ENCODE data around the gene COMMD10. TPM values are rescaled to one million over a fixed set of nuclear protein-coding genes. Genes with fewer than 3 reads are reported as not detected.

COMMD10 gene
- total and polyA plus RNA-seq, 2 of the 8 experiments (the other 6 are each of a cell fraction or from before 2014, with no cell fraction given): 16.5 to 43.4 TPM

GRCh38 chr5:116142495-116142894 lies 57.7 kb downstream of the COMMD10 start:
- POLR2A ChIA-PET (ENCODE audit: partially characterized antibody): no interaction called here
- DNase-seq (ENCODE audit: low read depth in 1 of 2, low spot score in 2 of 2): no peak
- H2BK120ac ChIP-seq (replicated peaks; ENCODE audit: low read depth, low read length): no peak overlapping the region
- no peaks in the 10 kb centered on the region for H4K20me1 ChIP-seq (replicated peaks in 1 of 2; ENCODE audit: control insufficient read depth in 1 of 2, insufficient read depth in 2 of 2, low read length in 2 of 2)
- H2BK12ac ChIP-seq (ENCODE audit: low read depth, low read length): no peak overlapping the region
- H4K91ac ChIP-seq (replicated peaks; ENCODE audit: insufficient read length, low read length): no peak overlapping the region
- H3K79me1 ChIP-seq (ENCODE audit: low read depth, low read length): no peaks in the 10 kb centered on the region
- H3K14ac ChIP-seq (ENCODE audit: insufficient read length): no peak overlapping the region
- no peak overlapping the region for H3K56ac ChIP-seq (replicated peaks; ENCODE audit: insufficient read length, low read depth, low read length)
- H2BK5ac ChIP-seq (ENCODE audit: low read depth, low read length): no peak overlapping the region
- H3K27me3 ChIP-seq (replicated peaks in 1 of 4; ENCODE audit: control insufficient read depth in 3 of 4, extremely low read depth in 1 of 4, insufficient read depth in 3 of 4, low read length in 3 of 4): no peaks in the 10 kb centered on the region
- no peak for FAIRE-seq
- no peaks in the 10 kb centered on the region for H3K4me1 ChIP-seq (replicated peaks in 1 of 4; ENCODE audit: control insufficient read depth in 3 of 4, insufficient read depth in 4 of 4, low read length in 3 of 4)
- H3K9ac ChIP-seq (replicated peaks in 1 of 4; ENCODE audit: extremely low read depth in 1 of 4, low read depth in 3 of 4, low read length in 3 of 4): no peak overlapping the region
- H3K4me3 ChIP-seq (ENCODE audit: extremely low read depth in 1 of 4, insufficient read depth in 2 of 4, low read depth in 3 of 4, low read length in 4 of 4): no peak overlapping the region
- no peak overlapping the region for H3K4me2 ChIP-seq (ENCODE audit: insufficient read depth in 1 of 2, low read depth in 2 of 2, low read length in 2 of 2)
- no peak overlapping the region for H4K8ac ChIP-seq (ENCODE audit: extremely low read depth, insufficient read depth, low read length)
- no peaks in the 10 kb centered on the region for H3K79me2 ChIP-seq (ENCODE audit: control insufficient read depth in 1 of 2, insufficient read depth in 2 of 2, low read length in 2 of 2)
- no peak overlapping the region for H2BK15ac ChIP-seq (ENCODE audit: low read length)
- H3K23ac ChIP-seq (ENCODE audit: insufficient read length): no peak overlapping the region
- no peak overlapping the region for H3K18ac ChIP-seq (ENCODE audit: extremely low read depth, low read length)
- no peak overlapping the region for H3K4ac ChIP-seq (replicated peaks; ENCODE audit: insufficient read length, low read depth, low read length)
- H3K9me3 ChIP-seq (ENCODE audit: insufficient read depth in 2 of 2, low read depth in 1 of 2, low read length in 1 of 2): no peaks in the 10 kb centered on the region
- H2AK5ac ChIP-seq (ENCODE audit: low read depth, low read length): no peak overlapping the region
- no peak overlapping the region for H4K5ac ChIP-seq (ENCODE audit: insufficient read length, low read depth, low read length)
- no peaks in the 10 kb centered on the region; a peak in 1 of 8 replicates for H3K36me3 ChIP-seq (ENCODE audit: control insufficient read depth in 2 of 4, insufficient read depth in 4 of 4, low read length in 3 of 4)
- no peaks in the 10 kb centered on the region for H3K23me2 ChIP-seq (ENCODE audit: low read depth, low read length)
- 78% methylated on average over 3 of the region's 3 CpGs; no CpG with 5 or more reads in 1 of the 2 experiments for WGBS, 2 experiments (ENCODE audit: extremely low coverage in 1 of 2, insufficient coverage in 1 of 2, insufficient read length in 1 of 2, insufficient replicate concordance in 2 of 2, low coverage in 1 of 2, low lambda C conversion rate in 2 of 2, missing lambda C conversion rate in 1 of 2)
- CTCF ChIA-PET (ENCODE audit: partially characterized antibody): interaction anchor here (0.7 to 2.9 kb wide), 4 partner anchors 96 to 299 kb away, joined by 3 to 19 read pairs (median 4); no protein-coding TSS in a partner anchor
- no peak overlapping the region for H3K27ac ChIP-seq (ENCODE audit: low read depth, low read length)
- no peak overlapping the region for H2AFZ ChIP-seq (ENCODE audit: low read length)
- no peak overlapping the region for H2BK20ac ChIP-seq (ENCODE audit: low read length)
- TF ChIP-seq YY1 (IDR thresholded peaks at IDR 0.05; ENCODE audit: low read depth, low read length): no peak

Data from H1 (cell line).